K562 (cell line): ENCODE data around the gene HAAO. TPM values are rescaled to one million over a fixed set of nuclear protein-coding genes. Genes with fewer than 3 reads are reported as not detected.
A peak's percentile ranks its signal among the peaks of the same experiment; 100 is the strongest.

Experiments used
- CBX8 ChIP-seq: fragments of 200-600 bp; sonication (generic); IDR thresholded peaks from 2 replicates; pipeline ENCODE4 v1.6.1; 2012; ENCODE audit warnings: borderline replicate concordance, mixed run types, low read depth, mild to moderate bottlenecking, moderate library complexity, mixed read lengths, low read length, control low read depth, inconsistent platforms; ENCODE audit not compliant: poor library complexity, severe bottlenecking; ENCODE audit errors: extremely low read depth
- DPF2 ChIP-seq: fragments of 450-650 bp; IDR thresholded peaks from 2 replicates; pipeline ENCODE4 v1.6.1; 2016
- ETS2 ChIP-seq: IDR thresholded peaks from 2 replicates; pipeline ENCODE4 v1.6.1; 2016; ENCODE audit warnings: borderline replicate concordance, missing genetic modification characterization, mild to moderate bottlenecking, moderate library complexity, missing compliant biosample characterization; ENCODE audit not compliant: poor library complexity, severe bottlenecking
- HMG20B ChIP-seq: fragments of 250-450 bp; sonication (Bioruptor Pico); IDR thresholded peaks from 2 replicates; pipeline ENCODE4 v1.5.0; 2021; ENCODE audit warnings: mild to moderate bottlenecking
- JUND ChIP-seq, 2 experiments: IDR thresholded peaks; 2 replicates in 1 of 2; 3 replicates in 1 of 2; pipeline ENCODE4 v1.6.1; 2011; ENCODE audit warnings: borderline replicate concordance in 2 of 2, low read depth in 2 of 2, low read length in 2 of 2, improper control_type of control experiment in 1 of 2, missing biosample characterization in 1 of 2, missing genetic modification characterization in 1 of 2, missing genetic modification reagents in 1 of 2
- MGA ChIP-seq: fragments of 450-650 bp; IDR thresholded peaks from 2 replicates; pipeline ENCODE4 v1.6.1; 2016; ENCODE audit warnings: mild to moderate bottlenecking, moderate library complexity
- SOX6 ChIP-seq: fragments of 450-650 bp; IDR thresholded peaks from 2 replicates; pipeline ENCODE4 v1.6.1; 2014; ENCODE audit warnings: mild to moderate bottlenecking
- SP2 ChIP-seq: IDR thresholded peaks from 2 replicates; pipeline ENCODE4 v1.6.1; 2011; ENCODE audit warnings: mild to moderate bottlenecking, low read depth, low read length, moderate library complexity; ENCODE audit not compliant: poor library complexity, severe bottlenecking; ENCODE audit errors: extremely low read depth
- USF1 ChIP-seq: sonication (generic); formaldehyde crosslinking; IDR thresholded peaks from 2 replicates; pipeline ENCODE4 v1.9.0; 2022; ENCODE audit warnings: mild to moderate bottlenecking, missing genetic modification reagents
- ZBTB7A ChIP-seq: IDR thresholded peaks from 2 replicates; pipeline ENCODE4 v1.6.1; 2011; ENCODE audit warnings: low read depth, mild to moderate bottlenecking, low read length, moderate library complexity, borderline replicate concordance; ENCODE audit not compliant: control insufficient read depth
- ZKSCAN8 ChIP-seq: fragments of 200-800 bp; sonication (Bioruptor generic); IDR thresholded peaks from 2 replicates; pipeline ENCODE4 v1.6.1; 2016; ENCODE audit warnings: missing genetic modification characterization, missing compliant biosample characterization
- polyA plus RNA-seq, 8 experiments: library from polyadenylated mRNA; depleted of rRNA in 4 of 8; stranded (reverse) in 5 of 8; unstranded in 3 of 8; fragments of >200 nt; fragmentation: Nextera tagmentation in 2 of 8; fragmentation: Illumina TruSeq in 1 of 8; extraction: Ambion mirVana in 2 of 8; extraction: Trizol in 1 of 8; gene quantifications; 2 replicates each; pipeline versions ENCODE4 v1.2.1 to v1.2.3, GENCODE V29; 2011 to 2014; ENCODE audit warnings: inconsistent platforms in 1 of 8, missing spikeins in 1 of 8
- total RNA-seq, 7 experiments: library from RNA; depleted of rRNA in 6 of 7; stranded (reverse); fragments of >200 nt in 6 of 7; fragmentation: Illumina TruSeq in 2 of 7; extraction: Trizol in 2 of 7; gene quantifications; 2 replicates each; pipeline versions ENCODE4 v1.2.1 to v1.2.3, GENCODE V29; 2011 to 2021; ENCODE audit warnings: low replicate concordance in 1 of 7

HAAO gene
- total and polyA plus RNA-seq, 9 of the 15 experiments (the other 6 are each of a cell fraction or from before 2014, with no cell fraction given): not detected

GRCh38 chr2:42770288-42771131 lies 21.9 kb downstream of the HAAO start (continued):
- TF ChIP-seq MGA (peak; percentile 68), ETS2 (tag) (no peak), ZBTB7A (peak; percentile 51; the same call in 1 of the 2 replicates), CBX8 (no peak), DPF2 (no peak), SP2 (no peak), SOX6 (peak; percentile 68; the same call in 1 of the 2 replicates), ZKSCAN8 (CRISPR knock-in tag) (no peak), USF1 (CRISPR knock-in tag) (peak; percentile 77), HMG20B (CRISPR knock-in tag) (no peak), JUND (IDR thresholded peaks at IDR 0.05; ENCODE audit: borderline replicate concordance, low read depth, low read length) (peak; percentile 57), JUND (tag; IDR thresholded peaks at IDR 0.05; ENCODE audit: borderline replicate concordance, low read depth, low read length) (no peak; the same call in 2 of the 3 replicates)
